SU-DHL-6 (cell line): ENCODE results near the gene SH3BP5L.

Experiments used
- H2AFZ ChIP-seq: fragments of 200-600 bp; sonication (generic); 2 replicates; pipeline ENCODE4 v1.6.1; 2014; ENCODE audit warnings: low read depth, mild to moderate bottlenecking, moderate library complexity, mixed read lengths, antibody characterized with exemption, low read length; ENCODE audit not compliant: severe bottlenecking
- H3F3A ChIP-seq: fragments of 200-600 bp; shearing (Covaris generic); 2 replicates; pipeline ENCODE4 v1.6.0; 2016; ENCODE audit warnings: antibody characterized with exemption, mild to moderate bottlenecking; ENCODE audit not compliant: insufficient read depth
- H3K27ac ChIP-seq: fragments of 200-600 bp; sonication (generic); 2 replicates; pipeline ENCODE4 v1.5.1; 2016; ENCODE audit warnings: low read depth, mild to moderate bottlenecking, low read length, moderate library complexity, mixed read lengths
- H3K27me3 ChIP-seq: fragments of 200-600 bp; sonication (generic), shearing (Covaris generic); 2 replicates; pipeline ENCODE4 v1.6.0; 2014; ENCODE audit warnings: mild to moderate bottlenecking, low read length
- H3K36me3 ChIP-seq: fragments of 200-600 bp; sonication (generic); 2 replicates; pipeline ENCODE4 v1.6.1; 2014; ENCODE audit warnings: mild to moderate bottlenecking, low read length, mixed read lengths
- H3K4me2 ChIP-seq: fragments of 300-600, 200-600 bp; shearing (Covaris generic), sonication (generic); 2 replicates; pipeline ENCODE4 v1.6.0; 2014; ENCODE audit warnings: low read length, low read depth, mild to moderate bottlenecking; ENCODE audit not compliant: poor library complexity, severe bottlenecking
- H3K4me3 ChIP-seq: fragments of 200-600 bp; sonication (generic); 2 replicates; pipeline ENCODE4 v1.5.1; 2014; ENCODE audit warnings: antibody characterized with exemption, low read length, mild to moderate bottlenecking, mixed read lengths; ENCODE audit not compliant: insufficient read depth, poor library complexity, severe bottlenecking
- H3K79me2 ChIP-seq: fragments of 200-600 bp; sonication (generic); 2 replicates; pipeline ENCODE4 v1.6.1; 2014; ENCODE audit warnings: mild to moderate bottlenecking, low read length, moderate library complexity; ENCODE audit not compliant: insufficient read depth
- H3K9ac ChIP-seq: fragments of 200-600 bp; sonication (generic); 2 replicates; pipeline ENCODE4 v1.7.0; 2014; ENCODE audit warnings: mild to moderate bottlenecking, low read length
- H3K9me2 ChIP-seq: fragments of 200-600 bp; sonication (generic); replicated peaks from 2 replicates; pipeline ENCODE4 v1.6.1; 2014; ENCODE audit warnings: low read length; ENCODE audit not compliant: insufficient read depth
- H3K9me3 ChIP-seq: fragments of 200-600 bp; sonication (generic); 2 replicates; pipeline ENCODE4 v1.6.1; 2014; ENCODE audit warnings: low read length, mixed read lengths; ENCODE audit not compliant: insufficient read depth
- H4K20me1 ChIP-seq: fragments of 200-600 bp; sonication (generic); 2 replicates; pipeline ENCODE4 v1.6.1; 2014; ENCODE audit warnings: low read depth, mild to moderate bottlenecking, antibody characterized with exemption, low read length, moderate library complexity, mixed read lengths
- CTCF ChIP-seq: fragments of 200-600 bp; sonication (generic); IDR thresholded peaks from one replicate; pipeline ENCODE4 v1.5.1; 2017; ENCODE audit warnings: antibody characterized with exemption, mild to moderate bottlenecking, low read length, moderate library complexity; ENCODE audit not compliant: insufficient read depth, poor library complexity, severe bottlenecking
- EZH2phosphoT487 ChIP-seq: fragments of 200-600 bp; sonication (generic), shearing (Covaris generic); conservative IDR thresholded peaks from 2 replicates; pipeline ENCODE4 v1.6.1; 2018; ENCODE audit warnings: mild to moderate bottlenecking, antibody characterized with exemption, low read length, moderate library complexity, mixed read lengths

Gene SH3BP5L

GRCh38 chr1:248838357-248839167, 12.8 kb upstream of the SH3BP5L start:
- peaks cover 38% of the 10 kb centered on the region for H3K79me2 ChIP-seq
- peak overlapping the region; percentile 35 for H2AFZ ChIP-seq
- TF ChIP-seq CTCF (no peak), EZH2phosphoT487 (no peak)
- H3K36me3 ChIP-seq = no peaks in the 10 kb centered on the region
- no peaks in the 10 kb centered on the region for H3K9me2 ChIP-seq
- H3K4me3 ChIP-seq = peak overlapping the region; percentile 65
- peak overlapping the region; percentile 87 for H3K27ac ChIP-seq
- H3F3A ChIP-seq = no peaks in the 10 kb centered on the region
- H3K9me3 ChIP-seq = no peaks in the 10 kb centered on the region
- H4K20me1 ChIP-seq = no peaks in the 10 kb centered on the region
- peak overlapping the region; percentile 97 for H3K9ac ChIP-seq
- no peaks in the 10 kb centered on the region for H3K27me3 ChIP-seq
- peak overlapping the region; percentile 77 for H3K4me2 ChIP-seq

GRCh38 chr1:248837781-248838356, 12.2 kb upstream of the SH3BP5L start, which contains the start of gene ZNF672:
TSS of gene ZNF672 (plus strand) at chr1:248838224. CDS start at chr1:248847275, 9,051 bp downstream.
- Histone ChIP-seq H3K79me2 (peaks cover 35% of the 10 kb centered on the region), H3K36me3 (no peaks in the 10 kb centered on the region), H3K4me2 (peak within 1 kb of the TSS; percentile 77), H3K4me3 (peak within 1 kb of the TSS; percentile 65), H3K9ac (peak within 1 kb of the TSS; percentile 97), H4K20me1 (no peaks in the 10 kb centered on the region), H3K9me2 (no peaks in the 10 kb centered on the region), H3K9me3 (no peaks in the 10 kb centered on the region), H3K27ac (peak within 1 kb of the TSS; percentile 87), H3F3A (no peaks in the 10 kb centered on the region), H2AFZ (peak within 1 kb of the TSS; percentile 42), H3K27me3 (no peaks in the 10 kb centered on the region)
- TF ChIP-seq EZH2phosphoT487 (no peak), CTCF (no peak)

GRCh38 chr1:248837045-248837780, 11.5 kb upstream of the SH3BP5L start:
- no peak for TF ChIP-seq EZH2phosphoT487
- TF ChIP-seq CTCF = no peak

More at GRCh38 chr1:248837045-248837780, 11.5 kb upstream of the SH3BP5L start:
- Histone ChIP-seq H3K9me3 (no peaks in the 10 kb centered on the region), H3K79me2 (peaks cover 29% of the 10 kb centered on the region), H3K9ac (peak overlapping the region; percentile 97), H3F3A (no peaks in the 10 kb centered on the region), H4K20me1 (no peaks in the 10 kb centered on the region), H3K9me2 (no peaks in the 10 kb centered on the region), H2AFZ (peak overlapping the region; percentile 42), H3K4me2 (peak overlapping the region; percentile 77), H3K36me3 (no peaks in the 10 kb centered on the region), H3K4me3 (peak overlapping the region; percentile 65), H3K27ac (peak overlapping the region; percentile 34), H3K27me3 (no peaks in the 10 kb centered on the region)
